Hepatocyte (in vitro differentiated cells): ENCODE results near the gene ALG12. TPM values are rescaled to one million over a fixed set of nuclear protein-coding genes. Genes with fewer than 3 reads are reported as not detected.

ENCODE experiments used
- DNase-seq: peaks from one replicate; pipeline ENCODE4 v3.0.0-alpha.2; 2016; ENCODE audit warnings: low spot score
- H2AFZ ChIP-seq: fragments of 200-600 bp; sonication (generic); 2 replicates; pipeline ENCODE4 v1.6.0; 2016; ENCODE audit warnings: antibody characterized with exemption, mild to moderate bottlenecking
- H3K27ac ChIP-seq: fragments of 200-600 bp; sonication (generic); 2 replicates; pipeline ENCODE4 v1.5.1; 2016; ENCODE audit warnings: mild to moderate bottlenecking
- H3K27me3 ChIP-seq: fragments of 200-600 bp; sonication (generic); 2 replicates; pipeline ENCODE4 v1.6.1; 2016
- H3K36me3 ChIP-seq: fragments of 200-600 bp; sonication (generic); replicated peaks from 2 replicates; pipeline ENCODE4 v1.5.1; 2016; ENCODE audit warnings: low read depth; ENCODE audit not compliant: insufficient read depth
- H3K4me1 ChIP-seq: fragments of 200-600 bp; sonication (generic); 2 replicates; pipeline ENCODE4 v1.5.1; 2016; ENCODE audit warnings: mild to moderate bottlenecking, moderate library complexity; ENCODE audit not compliant: insufficient read depth
- H3K4me2 ChIP-seq: fragments of 200-600 bp; sonication (generic); 2 replicates; pipeline ENCODE4 v1.6.0; 2016
- H3K4me3 ChIP-seq: fragments of 200-600 bp; sonication (generic); 2 replicates; pipeline ENCODE4 v1.5.1; 2016; ENCODE audit warnings: mild to moderate bottlenecking
- H3K79me2 ChIP-seq: fragments of 200-600 bp; sonication (generic); 2 replicates; pipeline ENCODE4 v1.6.0; 2017; ENCODE audit warnings: mild to moderate bottlenecking
- H3K9me2 ChIP-seq: fragments of 200-600 bp; sonication (generic); replicated peaks from 2 replicates; pipeline ENCODE4 v1.6.0; 2017; ENCODE audit warnings: mild to moderate bottlenecking; ENCODE audit not compliant: insufficient read depth
- H3K9me3 ChIP-seq: fragments of 200-600 bp; sonication (generic); 2 replicates; pipeline ENCODE4 v1.5.1; 2016; ENCODE audit warnings: low read depth, mild to moderate bottlenecking
- H4K20me1 ChIP-seq: fragments of 200-600 bp; sonication (generic); 2 replicates; pipeline ENCODE4 v1.6.0; 2016; ENCODE audit warnings: mild to moderate bottlenecking; ENCODE audit not compliant: insufficient read depth, poor library complexity, severe bottlenecking
- CTCF ChIP-seq: fragments of 200-600 bp; sonication (generic); IDR thresholded peaks from 2 replicates; pipeline ENCODE4 v1.5.1; 2016; ENCODE audit warnings: antibody characterized with exemption, mild to moderate bottlenecking; ENCODE audit not compliant: poor library complexity
- EZH2 ChIP-seq: fragments of 200-600 bp; sonication (generic); IDR thresholded peaks from 2 replicates; pipeline ENCODE4 v1.6.1; 2016; ENCODE audit warnings: antibody characterized with exemption, mild to moderate bottlenecking, borderline replicate concordance
- EZH2phosphoT487 ChIP-seq: fragments of 200-600 bp; sonication (generic); IDR thresholded peaks from one replicate; pipeline ENCODE4 v1.6.1; 2018; ENCODE audit warnings: antibody characterized with exemption, mild to moderate bottlenecking, low read depth, moderate library complexity; ENCODE audit not compliant: unreplicated experiment, severe bottlenecking
- WGBS: methylation state at CpG from one replicate; pipeline ENCODE4 v1.1.6; 2016; ENCODE audit warnings: low lambda C conversion rate; ENCODE audit errors: missing lambda C conversion rate; 5-methylcytosine and 5-hydroxymethylcytosine counted together
- polyA plus RNA-seq: library from polyadenylated mRNA; unstranded; fragments of >200 nt; fragmentation: Nextera tagmentation; extraction: Ambion mirVana; gene quantifications from 2 replicates; pipeline ENCODE4 v1.2.1, GENCODE V29; 2016
- total RNA-seq: library from RNA; depleted of rRNA; stranded (reverse); fragments of >200 nt; gene quantifications from 2 replicates; pipeline ENCODE4 v1.2.3, GENCODE V29; 2014

The ALG12 gene
- total and polyA plus RNA-seq, 2 experiments from 2014 or later: 30.8 to 69.6 TPM

GRCh38 chr22:49887064-49887451 lies 31.2 kb downstream of the ALG12 start:
- no peak for TF ChIP-seq EZH2
- TF ChIP-seq EZH2phosphoT487: no peak
- TF ChIP-seq CTCF: no peak
- H3K36me3 ChIP-seq: no peaks in the 10 kb centered on the region
- WGBS: 95% methylated on average over 14 of the region's 14 CpGs
- H3K4me1 ChIP-seq: no peaks in the 10 kb centered on the region
- no peak overlapping the region for H3K4me2 ChIP-seq
- H3K27me3 ChIP-seq: no peaks in the 10 kb centered on the region
- no peak overlapping the region for H3K4me3 ChIP-seq
- no peak overlapping the region for H2AFZ ChIP-seq
- no peak for DNase-seq
- H3K9me2 ChIP-seq: no peaks in the 10 kb centered on the region
- H3K9me3 ChIP-seq: no peaks in the 10 kb centered on the region
- H4K20me1 ChIP-seq: no peaks in the 10 kb centered on the region
- H3K27ac ChIP-seq: no peak overlapping the region
- H3K79me2 ChIP-seq: peaks cover 80% of the 10 kb centered on the region

- Histone ChIP-seq H3K4me1 (no peaks in the 10 kb centered on the region), H3K9me2 (no peaks in the 10 kb centered on the region), H3K27me3 (no peaks in the 10 kb centered on the region), H3K4me3 (no peak overlapping the region), H3K27ac (no peak overlapping the region), H3K79me2 (peaks cover 86% of the 10 kb centered on the region), H3K4me2 (no peak overlapping the region), H3K36me3 (no peaks in the 10 kb centered on the region), H3K9me3 (no peaks in the 10 kb centered on the region), H2AFZ (no peak overlapping the region), H4K20me1 (no peaks in the 10 kb centered on the region)
- WGBS: 98% methylated on average over 41 of the region's 41 CpGs
- TF ChIP-seq EZH2: no peak
- no peak for DNase-seq
These were observed 31.7 kb downstream of the ALG12 start for GRCh38 chr22:49886346-49887063.

- H3K4me1 ChIP-seq: no peaks in the 10 kb centered on the region
- no peak overlapping the region for H3K4me3 ChIP-seq
- TF ChIP-seq CTCF (no peak), EZH2phosphoT487 (no peak), EZH2 (no peak)
- H3K27me3 ChIP-seq: no peaks in the 10 kb centered on the region
- no peak overlapping the region for H2AFZ ChIP-seq
- no peaks in the 10 kb centered on the region for H4K20me1 ChIP-seq
- 99% methylated on average over 35 of the region's 35 CpGs for WGBS
- H3K36me3 ChIP-seq: no peaks in the 10 kb centered on the region
- no peak overlapping the region for H3K27ac ChIP-seq
- no peaks in the 10 kb centered on the region for H3K9me3 ChIP-seq
- H3K4me2 ChIP-seq: no peak overlapping the region
- peaks cover 87% of the 10 kb centered on the region for H3K79me2 ChIP-seq
- H3K9me2 ChIP-seq: no peaks in the 10 kb centered on the region
- DNase-seq: no peak
These were observed 32.4 kb downstream of the ALG12 start for GRCh38 chr22:49885881-49886280.

GRCh38 chr22:49885281-49885680 lies 33.0 kb downstream of the ALG12 start:
- no peaks in the 10 kb centered on the region for H3K36me3 ChIP-seq
- no peaks in the 10 kb centered on the region for H3K9me3 ChIP-seq
- no peaks in the 10 kb centered on the region for H3K27me3 ChIP-seq
- no peaks in the 10 kb centered on the region for H3K9me2 ChIP-seq
- H3K4me1 ChIP-seq: no peaks in the 10 kb centered on the region
- H4K20me1 ChIP-seq: no peaks in the 10 kb centered on the region
- H3K4me3 ChIP-seq: no peak overlapping the region
- TF ChIP-seq EZH2phosphoT487 (no peak), CTCF (no peak), EZH2 (no peak)
- WGBS: 98% methylated on average over 17 of the region's 17 CpGs
- H2AFZ ChIP-seq: no peak overlapping the region
- peaks cover 89% of the 10 kb centered on the region for H3K79me2 ChIP-seq
- no peak overlapping the region for H3K4me2 ChIP-seq
- H3K27ac ChIP-seq: no peak overlapping the region
- DNase-seq: no peak
